GM12878 (cell line): Measurements from ENCODE around the gene SAP25. TPM values are rescaled to one million over a fixed set of nuclear protein-coding genes. Genes with fewer than 3 reads are reported as not detected.

Experiments used
- ATAC-seq: fragments of 200-7000 bp; cut with Tn5 transposase; 3 replicates; pipeline ENCODE4 v1.9.1; 2020; ENCODE audit warnings: mild to moderate bottlenecking, moderate library complexity
- BruUV-seq: library from RNA; stranded (reverse); fragments of 400-500 nt; replicated peaks from 2 replicates; lab custom pipeline; 2021; lab: Mats Ljungman, UMichigan
- CTCF ChIA-PET: fragments of 300-600 bp; sonication (Branson Sonifier 250); formaldehyde crosslinking; extraction: SDS; loops from one replicate; lab custom pipeline; 2021; ENCODE audit warnings: inconsistent platforms; lab: Yijun Ruan, JAX
- POLR2A ChIA-PET: fragments of 350-600 bp; formaldehyde crosslinking; extraction: SDS; loops from one replicate; lab custom pipeline; 2021; ENCODE audit warnings: inconsistent platforms; lab: Charles Lee
- RAD21 ChIA-PET: fragments of 300-600 bp; sonication (Branson Sonifier 250); formaldehyde crosslinking; loops from one replicate; lab custom pipeline; 2023; ENCODE audit warnings: antibody characterized with exemption; ENCODE audit not compliant: unreplicated experiment; lab: Charles Lee
- SMC1A ChIA-PET: fragments of 300-600 bp; sonication (Branson Sonifier 250); formaldehyde crosslinking; loops from one replicate; lab custom pipeline; 2023; ENCODE audit not compliant: unreplicated experiment, uncharacterized antibody; lab: Charles Lee
- DNase-seq: peaks from one replicate; pipeline ENCODE4 v3.0.0-alpha.2; 2011; ENCODE audit warnings: low read depth, low spot score
- FAIRE-seq: peaks from 3 replicates; lab custom pipeline; 2011; peaks lifted over from hg19 to GRCh38; lab: Jason Lieb, UNC
- H2AFZ ChIP-seq: 2 replicates; pipeline ENCODE4 v1.6.0; 2011; ENCODE audit warnings: low read depth, low read length, control low read depth; ENCODE audit not compliant: control insufficient read depth
- H3K27ac ChIP-seq: 2 replicates; pipeline ENCODE4 v1.5.1; 2011; ENCODE audit warnings: control low read depth; ENCODE audit not compliant: control insufficient read depth, insufficient read depth
- H3K27me3 ChIP-seq, 2 experiments: replicated peaks in 1 of 2; 2 replicates each; pipeline versions ENCODE4 v1.6.0 to v1.6.1; 2011; ENCODE audit warnings: low read length in 1 of 2; ENCODE audit not compliant: control insufficient read depth in 2 of 2, insufficient read depth in 2 of 2
- H3K36me3 ChIP-seq, 2 experiments: 2 replicates each; pipeline ENCODE4 v1.5.1; 2011; ENCODE audit warnings: low read length in 1 of 2; ENCODE audit not compliant: control insufficient read depth in 2 of 2, insufficient read depth in 2 of 2
- H3K4me1 ChIP-seq: 2 replicates; pipeline ENCODE4 v1.6.1; 2011; ENCODE audit warnings: mild to moderate bottlenecking, low read length, moderate library complexity, mixed read lengths; ENCODE audit not compliant: control insufficient read depth, insufficient read depth
- H3K4me2 ChIP-seq: 2 replicates; pipeline ENCODE4 v1.6.0; 2011; ENCODE audit warnings: control low read depth; ENCODE audit not compliant: control insufficient read depth, insufficient read depth
- H3K4me3 ChIP-seq: fragments of 200-600 bp; sonication (generic); 2 replicates; pipeline ENCODE4 v1.5.1; 2016
- H3K79me2 ChIP-seq: 2 replicates; pipeline ENCODE4 v1.6.0; 2011; ENCODE audit warnings: low read length; ENCODE audit not compliant: control insufficient read depth, insufficient read depth
- H3K9ac ChIP-seq: 2 replicates; pipeline ENCODE4 v1.8.0; 2011; ENCODE audit warnings: low read length, control low read depth, mixed read lengths; ENCODE audit not compliant: control insufficient read depth, insufficient read depth
- H3K9me3 ChIP-seq: replicated peaks from 3 replicates; pipeline ENCODE4 v1.5.1; 2011; ENCODE audit warnings: mild to moderate bottlenecking, low read length; ENCODE audit not compliant: control insufficient read depth, insufficient read depth
- H4K20me1 ChIP-seq: 2 replicates; pipeline ENCODE4 v1.6.0; 2011; ENCODE audit not compliant: control insufficient read depth, insufficient read depth
- MLLT1 ChIP-seq: fragments of 450-650 bp; IDR thresholded peaks from 2 replicates; pipeline ENCODE4 v1.6.1; 2016; ENCODE audit warnings: mild to moderate bottlenecking
- MXI1 ChIP-seq: fragments of 150-350 bp; IDR thresholded peaks from 2 replicates; pipeline ENCODE4 v1.6.1; 2011; ENCODE audit warnings: low read depth, mild to moderate bottlenecking, inconsistent platforms, low read length, improper control_type of control experiment
- YBX1 ChIP-seq: fragments of 450-650 bp; IDR thresholded peaks from 2 replicates; pipeline ENCODE4 v1.6.1; 2016; ENCODE audit warnings: antibody characterized with exemption
- ZBTB11 ChIP-seq: fragments of 450-650 bp; formaldehyde crosslinking; IDR thresholded peaks from 2 replicates; pipeline ENCODE4 v1.5.0; 2022; ENCODE audit warnings: mild to moderate bottlenecking, missing genetic modification characterization
- WGBS: methylation state at CpG from one replicate; pipeline ENCODE4 v1.1.6; 2016; ENCODE audit warnings: low lambda C conversion rate; ENCODE audit not compliant: insufficient replicate concordance, insufficient coverage; ENCODE audit errors: missing lambda C conversion rate; 5-methylcytosine and 5-hydroxymethylcytosine counted together
- in situ Hi-C: fragments of 300-500 bp; cut with MboI; formaldehyde crosslinking; loops from 9 replicates; pipeline ENCODE4 v1.14.3; 2018; ENCODE audit warnings: mixed read lengths
- intact Hi-C: fragments of 100-400 bp; cut with micrococcal nuclease; formaldehyde crosslinking; loops from one replicate; pipeline ENCODE4 v1.14.2; 2022; ENCODE audit not compliant: unreplicated experiment
- polyA plus RNA-seq, 11 experiments: library from polyadenylated mRNA; depleted of rRNA in 4 of 11; unstranded in 6 of 11; stranded (reverse) in 5 of 11; fragments of >200 nt; fragmentation: Nextera tagmentation in 4 of 11; fragmentation: Illumina TruSeq in 1 of 11; extraction: Ambion mirVana in 4 of 11; extraction: Trizol in 1 of 11; gene quantifications; 1 replicate in 1 of 11; 2 replicates in 10 of 11; pipeline versions ENCODE4 v1.2.1 to v1.2.3, GENCODE V29; 2011 to 2016; ENCODE audit warnings: inconsistent platforms in 2 of 11, missing spikeins in 2 of 11, low read depth in 1 of 11
- total RNA-seq, 4 experiments: library from RNA; depleted of rRNA in 3 of 4; stranded (reverse); fragments of >200 nt in 3 of 4; fragmentation: Illumina TruSeq in 1 of 4; extraction: Trizol in 1 of 4; gene quantifications; 2 replicates each; pipeline versions ENCODE4 v1.2.1 to v1.2.3, GENCODE V29; 2013 to 2021
- TF ChIP-seq, protein P1 (sequence below): IDR thresholded peaks from 2 replicates; pipeline ENCODE4 v1.6.1; 2011; ENCODE audit warnings: low read depth, low read length, improper control_type of control experiment, borderline replicate concordance
- TF ChIP-seq, protein P2 (sequence below): IDR thresholded peaks from 2 replicates; pipeline ENCODE4 v1.6.1; 2012; ENCODE audit warnings: improper control_type of control experiment, low read depth, low read length; ENCODE audit not compliant: insufficient replicate concordance

The SAP25 gene
- total and polyA plus RNA-seq, 10 of the 15 experiments (the other 5 are each of a cell fraction or from before 2014, with no cell fraction given): 0.14 to 8.6 (median 1.1) TPM

- TF ChIP-seq YBX1: no peak
- TF ChIP-seq, protein P1, sequence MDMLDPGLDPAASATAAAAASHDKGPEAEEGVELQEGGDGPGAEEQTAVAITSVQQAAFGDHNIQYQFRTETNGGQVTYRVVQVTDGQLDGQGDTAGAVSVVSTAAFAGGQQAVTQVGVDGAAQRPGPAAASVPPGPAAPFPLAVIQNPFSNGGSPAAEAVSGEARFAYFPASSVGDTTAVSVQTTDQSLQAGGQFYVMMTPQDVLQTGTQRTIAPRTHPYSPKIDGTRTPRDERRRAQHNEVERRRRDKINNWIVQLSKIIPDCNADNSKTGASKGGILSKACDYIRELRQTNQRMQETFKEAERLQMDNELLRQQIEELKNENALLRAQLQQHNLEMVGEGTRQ: no peak
- TF ChIP-seq ZBTB11 (CRISPR knock-in tag): no peak
- TF ChIP-seq, protein P2, sequence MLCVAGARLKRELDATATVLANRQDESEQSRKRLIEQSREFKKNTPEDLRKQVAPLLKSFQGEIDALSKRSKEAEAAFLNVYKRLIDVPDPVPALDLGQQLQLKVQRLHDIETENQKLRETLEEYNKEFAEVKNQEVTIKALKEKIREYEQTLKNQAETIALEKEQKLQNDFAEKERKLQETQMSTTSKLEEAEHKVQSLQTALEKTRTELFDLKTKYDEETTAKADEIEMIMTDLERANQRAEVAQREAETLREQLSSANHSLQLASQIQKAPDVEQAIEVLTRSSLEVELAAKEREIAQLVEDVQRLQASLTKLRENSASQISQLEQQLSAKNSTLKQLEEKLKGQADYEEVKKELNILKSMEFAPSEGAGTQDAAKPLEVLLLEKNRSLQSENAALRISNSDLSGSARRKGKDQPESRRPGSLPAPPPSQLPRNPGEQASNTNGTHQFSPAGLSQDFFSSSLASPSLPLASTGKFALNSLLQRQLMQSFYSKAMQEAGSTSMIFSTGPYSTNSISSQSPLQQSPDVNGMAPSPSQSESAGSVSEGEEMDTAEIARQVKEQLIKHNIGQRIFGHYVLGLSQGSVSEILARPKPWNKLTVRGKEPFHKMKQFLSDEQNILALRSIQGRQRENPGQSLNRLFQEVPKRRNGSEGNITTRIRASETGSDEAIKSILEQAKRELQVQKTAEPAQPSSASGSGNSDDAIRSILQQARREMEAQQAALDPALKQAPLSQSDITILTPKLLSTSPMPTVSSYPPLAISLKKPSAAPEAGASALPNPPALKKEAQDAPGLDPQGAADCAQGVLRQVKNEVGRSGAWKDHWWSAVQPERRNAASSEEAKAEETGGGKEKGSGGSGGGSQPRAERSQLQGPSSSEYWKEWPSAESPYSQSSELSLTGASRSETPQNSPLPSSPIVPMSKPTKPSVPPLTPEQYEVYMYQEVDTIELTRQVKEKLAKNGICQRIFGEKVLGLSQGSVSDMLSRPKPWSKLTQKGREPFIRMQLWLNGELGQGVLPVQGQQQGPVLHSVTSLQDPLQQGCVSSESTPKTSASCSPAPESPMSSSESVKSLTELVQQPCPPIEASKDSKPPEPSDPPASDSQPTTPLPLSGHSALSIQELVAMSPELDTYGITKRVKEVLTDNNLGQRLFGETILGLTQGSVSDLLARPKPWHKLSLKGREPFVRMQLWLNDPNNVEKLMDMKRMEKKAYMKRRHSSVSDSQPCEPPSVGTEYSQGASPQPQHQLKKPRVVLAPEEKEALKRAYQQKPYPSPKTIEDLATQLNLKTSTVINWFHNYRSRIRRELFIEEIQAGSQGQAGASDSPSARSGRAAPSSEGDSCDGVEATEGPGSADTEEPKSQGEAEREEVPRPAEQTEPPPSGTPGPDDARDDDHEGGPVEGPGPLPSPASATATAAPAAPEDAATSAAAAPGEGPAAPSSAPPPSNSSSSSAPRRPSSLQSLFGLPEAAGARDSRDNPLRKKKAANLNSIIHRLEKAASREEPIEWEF: no peak
- no peak for TF ChIP-seq MLLT1
- TF ChIP-seq MXI1: no peak
- BruUV-seq: no TSS peak
- in situ Hi-C loops (no loop called here), intact Hi-C loops (no loop called here)
- FAIRE-seq (no peak), ATAC-seq (no peak), DNase-seq (no peak)
- H3K4me1 ChIP-seq: peaks cover 10% of the 10 kb centered on the region
- no peaks in the 10 kb centered on the region for H3K9me3 ChIP-seq
- no peak overlapping the region for H3K4me3 ChIP-seq
- no peaks in the 10 kb centered on the region for H3K79me2 ChIP-seq
- no peaks in the 10 kb centered on the region for H3K36me3 ChIP-seq
- ChIA-PET CTCF (interaction anchor here (1.3 kb wide), 1 partner anchor 40 kb away, joined by 3 read pairs; no protein-coding TSS in a partner anchor), SMC1A (interaction anchor here (0.6 to 0.7 kb wide), 2 partner anchors 42 to 48 kb away, joined by 3 read pairs; no protein-coding TSS in a partner anchor), RAD21 (no interaction called here), POLR2A (interaction anchor here (0.6 to 1.3 kb wide), 2 partner anchors 23 to 156 kb away, joined by 4 read pairs; no protein-coding TSS in a partner anchor)
- H3K27ac ChIP-seq: no peak overlapping the region
- H2AFZ ChIP-seq: no peak overlapping the region
- no peak overlapping the region for H3K9ac ChIP-seq
- peaks cover 0 to 5% of the 10 kb centered on the region in 2 experiments; a peak in 2 of 4 replicates for H3K27me3 ChIP-seq
- H4K20me1 ChIP-seq: no peaks in the 10 kb centered on the region
- 71% methylated on average over 8 of the region's 8 CpGs for WGBS
- no peak overlapping the region for H3K4me2 ChIP-seq
Observed at GRCh38 chr7:100607111-100607510, 33.4 kb upstream of the SAP25 start.
